Gastroesophageal sphincter (tissue), 4 donors: ENCODE data around the gene TTYH3. TPM values are rescaled to one million over a fixed set of nuclear protein-coding genes. Genes with fewer than 3 reads are reported as not detected.

Experiments
- ATAC-seq: fragments of 150-250 bp; one replicate; pipeline ENCODE4 v1.9.1; 2016; ENCODE audit warnings: mild to moderate bottlenecking, moderate library complexity
- H3K27ac ChIP-seq, 4 donors: fragments of 200-600 bp; sonication (generic) in 3 of 4; 1 replicate in 3 of 4; 2 replicates in 1 of 4; pipeline ENCODE4 v1.5.1; 2016 to 2019
- H3K27me3 ChIP-seq: fragments of 200-600 bp; sonication (generic); one replicate; pipeline ENCODE4 v1.5.1; 2019
- H3K36me3 ChIP-seq, 2 donors: fragments of 200-600 bp; sonication (generic); one replicate each; pipeline ENCODE4 v1.5.1; 2019; ENCODE audit warnings: control low read depth in 1 of 2
- H3K4me1 ChIP-seq, 3 donors: fragments of 200-600 bp; sonication (generic); 1 replicate in 2 of 3; 2 replicates in 1 of 3; pipeline ENCODE4 v1.5.1; 2016 to 2019; ENCODE audit warnings: control low read depth in 2 of 3
- H3K4me3 ChIP-seq, 2 donors: fragments of 200-600 bp; sonication (generic); one replicate each; pipeline ENCODE4 v1.5.1; 2019; ENCODE audit warnings: mild to moderate bottlenecking in 1 of 2, moderate library complexity in 1 of 2
- H3K9me3 ChIP-seq, 3 donors: fragments of 200-600 bp; sonication (generic); one replicate each; pipeline ENCODE4 v1.5.1; 2017 to 2019; ENCODE audit warnings: control low read depth in 2 of 3
- CTCF ChIP-seq, 4 experiments: fragments of 200-600 bp in 2 of 4; fragments of 450-650 bp in 2 of 4; sonication (generic) in 1 of 4; IDR thresholded peaks; one replicate each; pipeline ENCODE4 v1.5.1; 2017 to 2019; ENCODE audit warnings: antibody characterized with exemption in 4 of 4, mild to moderate bottlenecking in 2 of 4, moderate library complexity in 2 of 4
- EP300 ChIP-seq: sonication (generic); formaldehyde crosslinking; IDR thresholded peaks from one replicate; pipeline ENCODE4 v1.6.1; 2017; ENCODE audit warnings: antibody characterized with exemption, mild to moderate bottlenecking
- POLR2A ChIP-seq, 2 donors: fragments of 450-650 bp; IDR thresholded peaks; one replicate each; pipeline ENCODE4 v1.6.1; 2017; ENCODE audit warnings: antibody characterized with exemption in 2 of 2, mild to moderate bottlenecking in 2 of 2, moderate library complexity in 1 of 2
- POLR2AphosphoS5 ChIP-seq: sonication (generic); formaldehyde crosslinking; IDR thresholded peaks from one replicate; pipeline ENCODE4 v1.6.1; 2017; ENCODE audit warnings: antibody characterized with exemption
- WGBS, 2 donors: methylation state at CpG; one replicate each; pipeline ENCODE4 v1.1.5; 2018; ENCODE audit warnings: low coverage in 1 of 2; 5-methylcytosine and 5-hydroxymethylcytosine counted together
- total RNA-seq, 4 donors: library from RNA; depleted of rRNA; stranded (reverse); fragments of >200 nt; gene quantifications; one replicate each; pipeline ENCODE4 v1.1.0, GENCODE V29; 2016

Gene TTYH3
- total RNA-seq, 4 donors from 2014 or later, result 11.2 to 29.8 (median 16.9) TPM

DNA sequence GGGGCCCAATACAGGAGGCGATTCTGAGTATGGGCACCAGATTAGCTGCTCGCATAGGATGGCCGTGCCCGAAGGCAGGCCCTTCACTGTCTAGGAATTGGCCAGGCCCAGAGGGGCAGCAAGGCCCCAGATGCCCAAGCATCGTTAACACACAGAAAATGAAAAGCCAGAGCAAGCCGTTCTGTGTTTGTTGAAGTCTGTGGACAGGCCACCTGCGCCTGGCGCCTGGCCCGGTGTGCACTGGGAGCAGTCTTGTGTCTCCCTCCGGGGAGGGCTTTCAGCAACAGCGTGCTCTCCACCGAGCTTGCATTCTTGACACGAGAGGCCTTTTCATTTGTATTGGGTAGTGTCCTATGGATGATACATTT is 34.5 kb upstream of the TTYH3 start:
- TF ChIP-seq EP300, result no peak
- no peak for TF ChIP-seq POLR2A (IDR thresholded peaks at IDR 0.05)
- TF ChIP-seq CTCF (IDR thresholded peaks at IDR 0.05), result no peak
- TF ChIP-seq POLR2AphosphoS5, result no peak
- 56 to 83% methylated on average over 4 to 9 of the region's 13 CpGs for WGBS, 2 donors
- Histone ChIP-seq H3K27me3 (no peaks in the 10 kb centered on the region), H3K4me1 (no peaks in the 10 kb centered on the region), H3K27ac (no peak overlapping the region), H3K4me3 (no peak overlapping the region), H3K36me3 (peaks cover 0 to 98% of the 10 kb centered on the region in 2 donors), H3K9me3 (no peaks in the 10 kb centered on the region)
- ATAC-seq, result no peak

DNA sequence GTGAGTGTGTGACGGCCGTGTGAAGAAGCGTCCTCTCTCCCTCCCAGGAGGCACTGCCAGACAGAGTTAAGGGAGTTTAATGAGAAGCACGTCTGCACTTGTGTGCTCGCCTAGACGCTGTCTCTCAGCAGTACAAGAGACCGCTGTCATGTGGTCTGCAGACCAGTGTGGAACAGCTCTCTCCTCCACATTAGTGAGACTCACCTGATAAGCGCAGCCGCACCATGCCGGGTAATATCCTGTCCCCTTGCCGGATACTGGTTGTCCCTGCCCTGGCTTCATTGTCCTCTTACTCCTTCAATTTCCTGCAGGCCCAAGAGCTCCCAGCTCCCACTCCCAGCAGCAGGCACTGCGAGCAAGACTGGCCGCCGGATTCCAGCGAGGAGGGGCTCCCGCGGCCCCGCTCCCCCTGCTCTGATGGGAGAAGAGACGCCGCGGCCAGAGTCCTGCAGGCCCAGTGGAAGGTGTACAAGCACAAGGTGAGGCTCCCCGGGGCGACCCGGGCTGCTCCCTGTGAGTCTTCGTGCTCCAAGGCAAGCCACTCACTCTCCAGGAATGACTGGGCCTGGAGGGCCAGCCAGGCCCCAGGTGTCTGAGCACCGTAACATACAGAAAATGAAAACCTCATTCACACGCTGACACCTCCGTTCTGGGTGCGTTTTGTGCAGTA is 33.5 kb upstream of the TTYH3 start:
- H3K27me3 ChIP-seq, result no peaks in the 10 kb centered on the region
- H3K36me3 ChIP-seq, result peaks cover 0 to 98% of the 10 kb centered on the region in 2 donors
- ATAC-seq, result no peak
- 81 to 91% methylated on average over 10 to 13 of the region's 29 CpGs for WGBS, 2 donors
- no peaks in the 10 kb centered on the region for H3K9me3 ChIP-seq
- TF ChIP-seq POLR2AphosphoS5 (no peak), CTCF (IDR thresholded peaks at IDR 0.05) (no peak), POLR2A (IDR thresholded peaks at IDR 0.05) (no peak), EP300 (no peak)
- H3K4me1 ChIP-seq, result no peaks in the 10 kb centered on the region
- H3K27ac ChIP-seq, result no peak overlapping the region
- H3K4me3 ChIP-seq, result no peak overlapping the region

GRCh38 chr7:2601065-2601464 is 30.7 kb upstream of the TTYH3 start:
- Histone ChIP-seq H3K4me1 (no peaks in the 10 kb centered on the region), H3K27me3 (no peaks in the 10 kb centered on the region), H3K4me3 (no peak overlapping the region), H3K9me3 (no peaks in the 10 kb centered on the region), H3K27ac (no peak overlapping the region), H3K36me3 (peaks cover 0 to 90% of the 10 kb centered on the region in 2 donors)
- WGBS, 2 donors, result 80 to 89% methylated on average over 3 to 5 of the region's 9 CpGs
- no peak for TF ChIP-seq POLR2A (IDR thresholded peaks at IDR 0.05)
- no peak for TF ChIP-seq CTCF (IDR thresholded peaks at IDR 0.05)
- TF ChIP-seq POLR2AphosphoS5, result no peak
- no peak for TF ChIP-seq EP300
- ATAC-seq, result no peak

- H3K36me3 ChIP-seq, result peaks cover 0 to 92% of the 10 kb centered on the region in 2 donors
- TF ChIP-seq EP300, result no peak
- TF ChIP-seq POLR2A (IDR thresholded peaks at IDR 0.05), result no peak
- no peak for TF ChIP-seq CTCF (IDR thresholded peaks at IDR 0.05)
- no peak for TF ChIP-seq POLR2AphosphoS5
- 74 to 88% methylated on average over 4 to 5 of the region's 11 CpGs for WGBS, 2 donors
- H3K4me1 ChIP-seq, result peaks cover 0 to 8% (median 3%) of the 10 kb centered on the region in 3 donors
- no peak overlapping the region for H3K4me3 ChIP-seq
- no peak overlapping the region for H3K27ac ChIP-seq
- H3K9me3 ChIP-seq, result no peaks in the 10 kb centered on the region
- ATAC-seq, result no peak
- no peaks in the 10 kb centered on the region for H3K27me3 ChIP-seq
Measured at GRCh38 chr7:2601907-2602306, 29.9 kb upstream of the TTYH3 start.

DNA sequence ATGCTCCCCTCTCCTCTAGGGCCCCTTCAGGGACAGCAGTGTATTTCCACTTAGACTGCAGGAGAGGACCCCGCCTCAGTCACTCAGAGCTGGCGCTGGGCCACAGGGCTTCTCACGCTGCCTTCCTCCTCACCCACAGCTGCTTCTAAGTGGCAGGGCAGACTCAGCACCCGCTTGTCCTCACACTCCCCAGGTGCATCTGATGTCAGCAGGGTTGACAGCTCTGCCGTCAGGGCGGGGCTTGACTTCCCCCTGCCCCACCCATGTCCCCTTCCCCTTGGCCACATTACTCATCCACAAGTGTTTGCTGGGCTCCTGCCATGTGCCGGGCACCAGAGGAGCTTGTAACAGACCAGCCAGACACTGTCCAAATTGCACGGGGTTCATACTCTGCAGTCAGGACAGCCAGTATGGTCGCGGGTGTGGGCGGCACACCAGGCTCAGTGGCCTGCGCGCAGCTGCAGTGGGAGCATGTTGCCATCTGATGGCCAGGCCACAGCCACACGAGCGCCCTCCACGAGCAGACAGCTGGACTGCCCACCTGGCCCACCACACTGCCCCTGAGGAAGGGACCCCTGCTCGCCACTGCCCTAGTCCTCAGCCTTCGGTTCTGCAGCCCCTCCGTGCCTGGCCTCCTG is 29.3 kb upstream of the TTYH3 start:
- peaks cover 0 to 13% (median 3%) of the 10 kb centered on the region in 3 donors for H3K4me1 ChIP-seq
- H3K27ac ChIP-seq, result no peak overlapping the region
- H3K4me3 ChIP-seq, result no peak overlapping the region
- H3K9me3 ChIP-seq, result no peaks in the 10 kb centered on the region
- H3K36me3 ChIP-seq, result peaks cover 0 to 92% of the 10 kb centered on the region in 2 donors
- 84 to 100% methylated on average over 3 to 6 of the region's 19 CpGs for WGBS, 2 donors
- TF ChIP-seq POLR2AphosphoS5, result no peak
- no peaks in the 10 kb centered on the region for H3K27me3 ChIP-seq
- ATAC-seq, result no peak
